Gastroesophageal sphincter (tissue), 4 donors: ENCODE results near the gene AKAP13. TPM values are rescaled to one million over a fixed set of nuclear protein-coding genes. Genes with fewer than 3 reads are reported as not detected.

Source experiments
- ATAC-seq: fragments of 150-250 bp; one replicate; pipeline ENCODE4 v1.9.1; 2016; ENCODE audit warnings: mild to moderate bottlenecking, moderate library complexity
- H3K27ac ChIP-seq, 4 donors: fragments of 200-600 bp; sonication (generic) in 3 of 4; 1 replicate in 3 of 4; 2 replicates in 1 of 4; pipeline ENCODE4 v1.5.1; 2016 to 2019
- H3K27me3 ChIP-seq: fragments of 200-600 bp; sonication (generic); one replicate; pipeline ENCODE4 v1.5.1; 2019
- H3K36me3 ChIP-seq, 2 donors: fragments of 200-600 bp; sonication (generic); one replicate each; pipeline ENCODE4 v1.5.1; 2019; ENCODE audit warnings: control low read depth in 1 of 2
- H3K4me1 ChIP-seq, 3 donors: fragments of 200-600 bp; sonication (generic); 1 replicate in 2 of 3; 2 replicates in 1 of 3; pipeline ENCODE4 v1.5.1; 2016 to 2019; ENCODE audit warnings: control low read depth in 2 of 3
- H3K4me3 ChIP-seq, 2 donors: fragments of 200-600 bp; sonication (generic); one replicate each; pipeline ENCODE4 v1.5.1; 2019; ENCODE audit warnings: mild to moderate bottlenecking in 1 of 2, moderate library complexity in 1 of 2
- H3K9me3 ChIP-seq, 3 donors: fragments of 200-600 bp; sonication (generic); one replicate each; pipeline ENCODE4 v1.5.1; 2017 to 2019; ENCODE audit warnings: control low read depth in 2 of 3
- CTCF ChIP-seq, 4 experiments: fragments of 200-600 bp in 2 of 4; fragments of 450-650 bp in 2 of 4; sonication (generic) in 1 of 4; IDR thresholded peaks; one replicate each; pipeline ENCODE4 v1.5.1; 2017 to 2019; ENCODE audit warnings: antibody characterized with exemption in 4 of 4, mild to moderate bottlenecking in 2 of 4, moderate library complexity in 2 of 4
- EP300 ChIP-seq: sonication (generic); formaldehyde crosslinking; IDR thresholded peaks from one replicate; pipeline ENCODE4 v1.6.1; 2017; ENCODE audit warnings: antibody characterized with exemption, mild to moderate bottlenecking
- POLR2A ChIP-seq, 2 donors: fragments of 450-650 bp; IDR thresholded peaks; one replicate each; pipeline ENCODE4 v1.6.1; 2017; ENCODE audit warnings: antibody characterized with exemption in 2 of 2, mild to moderate bottlenecking in 2 of 2, moderate library complexity in 1 of 2
- POLR2AphosphoS5 ChIP-seq: sonication (generic); formaldehyde crosslinking; IDR thresholded peaks from one replicate; pipeline ENCODE4 v1.6.1; 2017; ENCODE audit warnings: antibody characterized with exemption
- WGBS, 2 donors: methylation state at CpG; one replicate each; pipeline ENCODE4 v1.1.5; 2018; ENCODE audit warnings: low coverage in 1 of 2; 5-methylcytosine and 5-hydroxymethylcytosine counted together
- total RNA-seq, 4 donors: library from RNA; depleted of rRNA; stranded (reverse); fragments of >200 nt; gene quantifications; one replicate each; pipeline ENCODE4 v1.1.0, GENCODE V29; 2016

AKAP13 gene
- total RNA-seq, 4 donors from 2014 or later, result 196 to 252 (median 215) TPM

- H3K9me3 ChIP-seq, result no peaks in the 10 kb centered on the region
- no peaks in the 10 kb centered on the region for H3K36me3 ChIP-seq
- WGBS, 2 donors, result 70 to 93% methylated on average over 3 to 6 of the region's 6 CpGs
- H3K4me1 ChIP-seq, result peaks cover 8 to 59% (median 15%) of the 10 kb centered on the region in 3 donors
- H3K4me3 ChIP-seq, result no peak overlapping the region
- no peaks in the 10 kb centered on the region for H3K27me3 ChIP-seq
- TF ChIP-seq CTCF (IDR thresholded peaks at IDR 0.05) (no peak), EP300 (no peak), POLR2A (IDR thresholded peaks at IDR 0.05) (no peak), POLR2AphosphoS5 (no peak)
- ATAC-seq, result no peak
- H3K27ac ChIP-seq, result peak overlapping the region in 3 of 4 donors; percentile 89 to 95 (median 92)
These were observed 47.1 kb upstream of the AKAP13 start for GRCh38 chr15:85333132-85333831.

DNA sequence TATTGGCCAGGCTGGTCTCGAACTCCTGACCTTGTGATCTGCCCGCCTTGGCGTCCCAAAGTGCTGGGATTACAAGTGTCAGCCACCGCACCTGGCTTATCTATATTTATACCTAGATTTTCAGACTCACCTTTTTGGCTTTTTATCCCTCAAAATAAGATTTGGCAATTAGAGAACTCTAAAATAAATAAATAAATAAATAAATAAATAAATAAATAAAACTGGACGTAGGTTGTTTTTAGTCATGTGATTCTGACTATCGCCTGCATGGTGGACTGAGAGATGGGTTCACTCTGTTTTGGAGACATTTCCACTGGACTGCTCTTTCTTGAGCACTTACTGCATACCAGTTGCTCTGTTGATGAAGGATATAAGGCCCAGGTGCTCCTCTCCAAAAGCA lies 46.2 kb upstream of the AKAP13 start:
- Histone ChIP-seq H3K4me3 (no peak overlapping the region), H3K27me3 (no peaks in the 10 kb centered on the region), H3K9me3 (no peaks in the 10 kb centered on the region), H3K27ac (peak overlapping the region in 3 of 4 donors; percentile 26 to 92 (median 89)), H3K4me1 (peaks cover 8 to 56% (median 15%) of the 10 kb centered on the region in 3 donors), H3K36me3 (no peaks in the 10 kb centered on the region)
- ATAC-seq, result no peak
- 96 to 98% methylated on average over 6 of the region's 6 CpGs for WGBS, 2 donors
- TF ChIP-seq POLR2AphosphoS5, result no peak
- no peak for TF ChIP-seq EP300
- TF ChIP-seq CTCF (IDR thresholded peaks at IDR 0.05), result no peak
- no peak for TF ChIP-seq POLR2A (IDR thresholded peaks at IDR 0.05)

DNA sequence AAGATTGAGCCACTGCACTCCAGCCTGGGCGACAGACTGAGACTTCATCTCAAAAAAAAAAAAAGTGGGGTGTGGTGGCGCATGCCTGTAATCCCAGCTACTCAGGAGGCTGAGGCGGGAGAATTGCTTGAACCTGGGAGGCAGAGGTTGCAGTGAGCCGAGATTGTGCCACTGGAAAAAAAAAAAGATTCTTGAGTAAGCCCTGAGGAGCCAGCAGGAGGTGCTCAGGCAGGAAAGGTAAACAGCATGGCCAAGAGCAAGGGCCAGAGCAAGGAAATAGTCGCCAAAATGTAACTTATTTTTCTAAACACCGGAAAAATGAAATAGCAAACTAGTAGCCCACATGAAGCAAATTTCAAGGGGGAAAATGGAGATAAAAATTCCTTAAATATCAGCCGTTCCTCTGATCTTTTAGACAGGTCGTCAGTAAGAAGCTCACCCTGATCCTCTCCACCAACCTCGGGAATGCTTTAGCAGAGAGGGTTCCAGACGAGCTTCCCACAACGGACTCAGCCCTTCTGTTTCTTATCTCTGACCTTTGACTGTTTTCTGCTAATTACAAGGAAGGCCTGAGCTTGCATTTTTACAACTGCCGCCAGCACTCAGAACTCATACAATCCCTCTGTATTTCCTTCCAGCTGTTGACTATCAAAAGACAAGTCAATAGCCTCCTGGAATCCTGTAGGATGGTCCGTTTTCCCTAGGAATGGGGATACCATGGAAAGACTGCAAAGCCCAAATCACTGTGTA lies 45.0 kb upstream of the AKAP13 start:
- peak overlapping the region in 2 of 4 donors; percentile 6 to 89 for H3K27ac ChIP-seq
- WGBS, 2 donors, result 79 to 83% methylated on average over 10 to 13 of the region's 13 CpGs
- H3K4me3 ChIP-seq, result no peak overlapping the region
- no peaks in the 10 kb centered on the region for H3K36me3 ChIP-seq
- no peak for TF ChIP-seq CTCF (IDR thresholded peaks at IDR 0.05)
- no peak for TF ChIP-seq POLR2A (IDR thresholded peaks at IDR 0.05)
- TF ChIP-seq POLR2AphosphoS5, result no peak
- TF ChIP-seq EP300, result no peak
- peaks cover 8 to 49% (median 15%) of the 10 kb centered on the region in 3 donors for H3K4me1 ChIP-seq
- H3K27me3 ChIP-seq, result no peaks in the 10 kb centered on the region
- no peaks in the 10 kb centered on the region for H3K9me3 ChIP-seq
- no peak for ATAC-seq

GRCh38 chr15:85336880-85337279 lies 43.5 kb upstream of the AKAP13 start:
- peak overlapping the region in 3 of 4 donors; percentile 56 to 89 (median 62) for H3K27ac ChIP-seq
- peak; percentile 66 for ATAC-seq
- H3K36me3 ChIP-seq, result no peaks in the 10 kb centered on the region
- no peak for TF ChIP-seq CTCF (IDR thresholded peaks at IDR 0.05)
- peak; percentile 21 for TF ChIP-seq POLR2AphosphoS5
- TF ChIP-seq EP300, result no peak
- no peak for TF ChIP-seq POLR2A (IDR thresholded peaks at IDR 0.05)
- H3K27me3 ChIP-seq, result no peaks in the 10 kb centered on the region
- H3K4me1 ChIP-seq, result peaks cover 1 to 34% (median 3%) of the 10 kb centered on the region in 3 donors
- H3K9me3 ChIP-seq, result no peaks in the 10 kb centered on the region
- WGBS, 2 donors, result 34 to 61% methylated on average over 5 of the region's 5 CpGs
- H3K4me3 ChIP-seq, result no peak overlapping the region
